ENCODE measurements around the gene FYN.

DNA sequence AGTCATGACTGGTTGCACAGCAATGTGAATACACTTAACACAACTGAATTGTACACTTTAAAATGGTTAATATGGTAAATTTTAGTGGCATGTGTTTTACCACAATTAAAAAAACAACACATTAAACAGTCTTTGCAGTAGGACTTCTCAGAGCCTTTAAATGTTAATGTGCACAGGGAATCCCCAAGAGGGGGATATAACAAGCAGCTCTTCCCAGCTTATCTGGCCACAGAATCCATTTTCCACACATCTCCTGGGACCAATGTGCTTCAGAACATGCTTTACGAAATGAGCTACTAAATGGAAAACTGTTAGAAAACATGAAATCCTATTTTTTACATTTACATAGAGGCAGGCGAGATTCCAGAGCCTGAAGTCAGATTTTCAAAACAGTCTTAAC is 44.4 kb downstream of the FYN start:
- TF ChIP-seq, protein P1, sequence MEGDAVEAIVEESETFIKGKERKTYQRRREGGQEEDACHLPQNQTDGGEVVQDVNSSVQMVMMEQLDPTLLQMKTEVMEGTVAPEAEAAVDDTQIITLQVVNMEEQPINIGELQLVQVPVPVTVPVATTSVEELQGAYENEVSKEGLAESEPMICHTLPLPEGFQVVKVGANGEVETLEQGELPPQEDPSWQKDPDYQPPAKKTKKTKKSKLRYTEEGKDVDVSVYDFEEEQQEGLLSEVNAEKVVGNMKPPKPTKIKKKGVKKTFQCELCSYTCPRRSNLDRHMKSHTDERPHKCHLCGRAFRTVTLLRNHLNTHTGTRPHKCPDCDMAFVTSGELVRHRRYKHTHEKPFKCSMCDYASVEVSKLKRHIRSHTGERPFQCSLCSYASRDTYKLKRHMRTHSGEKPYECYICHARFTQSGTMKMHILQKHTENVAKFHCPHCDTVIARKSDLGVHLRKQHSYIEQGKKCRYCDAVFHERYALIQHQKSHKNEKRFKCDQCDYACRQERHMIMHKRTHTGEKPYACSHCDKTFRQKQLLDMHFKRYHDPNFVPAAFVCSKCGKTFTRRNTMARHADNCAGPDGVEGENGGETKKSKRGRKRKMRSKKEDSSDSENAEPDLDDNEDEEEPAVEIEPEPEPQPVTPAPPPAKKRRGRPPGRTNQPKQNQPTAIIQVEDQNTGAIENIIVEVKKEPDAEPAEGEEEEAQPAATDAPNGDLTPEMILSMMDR (IDR thresholded peaks at IDR 0.05), result no peak
- no peak for TF ChIP-seq POLR2A (IDR thresholded peaks at IDR 0.05)
